Activated B cell treated with CpG ODN at 0.5 μM for 24 hours (primary cell): ENCODE data around the gene PLK1. TPM values are rescaled to one million over a fixed set of nuclear protein-coding genes. Genes with fewer than 3 reads are reported as not detected.

Experiments used
- ATAC-seq: fragments of 200-7000 bp; cut with Tn5 transposase; one replicate; pipeline ENCODE4 v1.10.0; 2021; ENCODE audit warnings: low read depth, mild to moderate bottlenecking, moderate library complexity
- CTCF ChIA-PET: fragments of 350-600 bp; sonication (Branson Sonifier 250); formaldehyde crosslinking; loops from one replicate; lab custom pipeline; 2021; ENCODE audit warnings: antibody characterized with exemption; lab: Charles Lee
- POLR2A ChIA-PET: fragments of 350-600 bp; sonication (Branson Sonifier 250); formaldehyde crosslinking; loops from one replicate; lab custom pipeline; 2021; ENCODE audit warnings: antibody characterized with exemption; lab: Charles Lee
- DNase-seq: peaks from one replicate; pipeline ENCODE4 v3.0.0; 2022
- H3K27ac Mint-ChIP-seq: one replicate; pipeline ENCODE4 v1.8.0; 2020; ENCODE audit warnings: mixed read lengths
- H3K27me3 Mint-ChIP-seq: one replicate; pipeline ENCODE4 v1.8.0; 2021; ENCODE audit warnings: mixed read lengths
- H3K36me3 Mint-ChIP-seq: one replicate; pipeline ENCODE4 v1.8.0; 2021; ENCODE audit warnings: low read depth, mixed read lengths
- H3K4me1 Mint-ChIP-seq: one replicate; pipeline ENCODE4 v1.8.0; 2021; ENCODE audit warnings: mixed read lengths
- H3K4me3 Mint-ChIP-seq: one replicate; pipeline ENCODE4 v1.8.0; 2020; ENCODE audit warnings: mild to moderate bottlenecking, mixed read lengths
- H3K9me3 Mint-ChIP-seq: one replicate; pipeline ENCODE4 v1.8.0; 2020; ENCODE audit warnings: mixed read lengths
- CTCF ChIP-seq: fragments of 200-600 bp; IDR thresholded peaks from one replicate; pipeline ENCODE4 v1.8.0; 2022; ENCODE audit warnings: antibody characterized with exemption, mild to moderate bottlenecking
- intact Hi-C: fragments of 100-400 bp; cut with micrococcal nuclease; formaldehyde crosslinking; loops from one replicate; pipeline ENCODE4 v1.15.1; 2024
- total RNA-seq: library from RNA; stranded (reverse); gene quantifications from 2 replicates; pipeline ENCODE4 v1.2.3, GENCODE V29; 2022

Gene PLK1
- total RNA-seq, 1 donor from 2014 or later, result 3.9 TPM

- DNase-seq, result no peak
- CTCF ChIA-PET, result no interaction called here
- POLR2A ChIA-PET, result no interaction called here
- intact Hi-C loops, result no loop called here
- Mint-ChIP-seq H3K4me1 (peaks cover 6% of the 10 kb centered on the region), H3K9me3 (no peaks in the 10 kb centered on the region), H3K36me3 (no peaks in the 10 kb centered on the region), H3K4me3 (no peak overlapping the region), H3K27ac (no peak overlapping the region), H3K27me3 (peaks cover 28% of the 10 kb centered on the region)
- no peak for TF ChIP-seq CTCF
- ATAC-seq, result no peak
Observed at GRCh38 chr16:23739516-23739915, 60.8 kb downstream of the PLK1 start.

Other genes with a start within 250 kb of the PLK1 start
- 19.3 and 20.2 TPM in 2 replicates for gene COG7, start 225.7 kb upstream of the PLK1 start, total RNA-seq
- gene GGA2, start 168.4 kb upstream of the PLK1 start, total RNA-seq, result 264 and 281 TPM in 2 replicates
- 24.9 and 27.5 TPM in 2 replicates for gene EARS2, start 121.5 kb upstream of the PLK1 start, total RNA-seq
- 47.9 and 52.2 TPM in 2 replicates for gene UBFD1, start 121.2 kb upstream of the PLK1 start, total RNA-seq
- gene NDUFAB1, start 82.6 kb upstream of the PLK1 start, total RNA-seq, result 68.4 and 74.5 TPM in 2 replicates
- 16.0 and 19.8 TPM in 2 replicates for gene PALB2, start 37.6 kb upstream of the PLK1 start, total RNA-seq
- gene DCTN5, start 37.4 kb upstream of the PLK1 start, total RNA-seq, result 62.8 and 64.1 TPM in 2 replicates
- not detected in 2 replicates for gene ERN2, start 34.3 kb downstream of the PLK1 start, total RNA-seq
- gene CHP2, start 76.1 kb downstream of the PLK1 start, total RNA-seq, result not detected in 2 replicates
- gene PRKCB, start 157.1 kb downstream of the PLK1 start, total RNA-seq, result 122 and 146 TPM in 2 replicates